Activated naive CD4-positive, alpha-beta T cell treated with anti-CD3 and anti-CD28 coated beads, Interleukin-2, amount 50 U/mL, for 24 hours (primary cell): Measurements from ENCODE around the gene JARID2.

Source experiments
- H3K27ac Mint-ChIP-seq: one replicate; pipeline ENCODE4 v1.8.0; 2021; ENCODE audit warnings: mild to moderate bottlenecking, mixed read lengths
- H3K27me3 Mint-ChIP-seq: one replicate; pipeline ENCODE4 v1.8.0; 2021; ENCODE audit warnings: mixed read lengths
- H3K36me3 Mint-ChIP-seq: one replicate; pipeline ENCODE4 v1.8.0; 2021; ENCODE audit warnings: mixed read lengths
- H3K4me1 Mint-ChIP-seq: one replicate; pipeline ENCODE4 v1.8.0; 2021; ENCODE audit warnings: mixed read lengths
- H3K4me3 Mint-ChIP-seq: one replicate; pipeline ENCODE4 v1.8.0; 2021; ENCODE audit warnings: mild to moderate bottlenecking, mixed read lengths
- H3K9me3 Mint-ChIP-seq: one replicate; pipeline ENCODE4 v1.8.0; 2021; ENCODE audit warnings: mixed read lengths

The JARID2 gene

GRCh38 chr6:15351631-15352030, 105.8 kb downstream of the JARID2 start:
- peak overlapping the region; percentile 41 for H3K27ac Mint-ChIP-seq
- H3K9me3 Mint-ChIP-seq, result no peaks in the 10 kb centered on the region
- H3K27me3 Mint-ChIP-seq, result no peaks in the 10 kb centered on the region
- peaks cover 7% of the 10 kb centered on the region for H3K36me3 Mint-ChIP-seq
- H3K4me1 Mint-ChIP-seq, result peaks cover 85% of the 10 kb centered on the region
- H3K4me3 Mint-ChIP-seq, result no peak overlapping the region

- H3K4me1 Mint-ChIP-seq, result peaks cover 84% of the 10 kb centered on the region
These were observed 106.4 kb downstream of the JARID2 start for GRCh38 chr6:15352220-15352619.

GRCh38 chr6:15352845-15353244, 107.0 kb downstream of the JARID2 start:
- no peaks in the 10 kb centered on the region for H3K27me3 Mint-ChIP-seq
- H3K4me1 Mint-ChIP-seq, result peaks cover 86% of the 10 kb centered on the region
- H3K36me3 Mint-ChIP-seq, result peaks cover 10% of the 10 kb centered on the region
- no peaks in the 10 kb centered on the region for H3K9me3 Mint-ChIP-seq
- H3K27ac Mint-ChIP-seq, result no peak overlapping the region
- H3K4me3 Mint-ChIP-seq, result no peak overlapping the region

More at GRCh38 chr6:15352220-15352619, 106.4 kb downstream of the JARID2 start:
- no peak overlapping the region for H3K27ac Mint-ChIP-seq
- H3K36me3 Mint-ChIP-seq, result peaks cover 7% of the 10 kb centered on the region
- H3K4me3 Mint-ChIP-seq, result no peak overlapping the region
- no peaks in the 10 kb centered on the region for H3K9me3 Mint-ChIP-seq
- no peaks in the 10 kb centered on the region for H3K27me3 Mint-ChIP-seq

GRCh38 chr6:15355683-15356099, 109.8 kb downstream of the JARID2 start:
- Mint-ChIP-seq H3K4me1 (peaks cover 83% of the 10 kb centered on the region), H3K36me3 (peaks cover 8% of the 10 kb centered on the region), H3K27me3 (no peaks in the 10 kb centered on the region), H3K27ac (no peak overlapping the region), H3K9me3 (no peaks in the 10 kb centered on the region), H3K4me3 (no peak overlapping the region)

GRCh38 chr6:15356179-15356578, 110.3 kb downstream of the JARID2 start:
- Mint-ChIP-seq H3K36me3 (peaks cover 8% of the 10 kb centered on the region), H3K4me3 (no peak overlapping the region), H3K9me3 (no peaks in the 10 kb centered on the region), H3K4me1 (peaks cover 80% of the 10 kb centered on the region), H3K27me3 (no peaks in the 10 kb centered on the region), H3K27ac (no peak overlapping the region)

GRCh38 chr6:15356937-15357336, 111.1 kb downstream of the JARID2 start:
- H3K4me3 Mint-ChIP-seq, result no peak overlapping the region
- H3K9me3 Mint-ChIP-seq, result no peaks in the 10 kb centered on the region
- no peak overlapping the region for H3K27ac Mint-ChIP-seq
- H3K27me3 Mint-ChIP-seq, result no peaks in the 10 kb centered on the region
- H3K36me3 Mint-ChIP-seq, result peaks cover 8% of the 10 kb centered on the region
- peaks cover 72% of the 10 kb centered on the region for H3K4me1 Mint-ChIP-seq

GRCh38 chr6:15357782-15358181, 111.9 kb downstream of the JARID2 start:
- Mint-ChIP-seq H3K9me3 (no peaks in the 10 kb centered on the region), H3K27me3 (no peaks in the 10 kb centered on the region), H3K4me1 (peaks cover 64% of the 10 kb centered on the region), H3K4me3 (peak overlapping the region; percentile 13), H3K36me3 (peaks cover 8% of the 10 kb centered on the region), H3K27ac (peak overlapping the region; percentile 18)

GRCh38 chr6:15358579-15359327, 112.9 kb downstream of the JARID2 start:
- Mint-ChIP-seq H3K27ac (peak overlapping the region; percentile 66), H3K4me3 (no peak overlapping the region), H3K27me3 (no peaks in the 10 kb centered on the region), H3K36me3 (peaks cover 8% of the 10 kb centered on the region), H3K4me1 (peaks cover 54% of the 10 kb centered on the region), H3K9me3 (no peaks in the 10 kb centered on the region)

GRCh38 chr6:15359335-15359862, 113.5 kb downstream of the JARID2 start:
- Mint-ChIP-seq H3K9me3 (no peaks in the 10 kb centered on the region), H3K4me3 (no peak overlapping the region)

GRCh38 chr6:15360300-15360699, 114.4 kb downstream of the JARID2 start:
- Mint-ChIP-seq H3K4me3 (no peak overlapping the region), H3K27me3 (no peaks in the 10 kb centered on the region), H3K4me1 (peaks cover 47% of the 10 kb centered on the region), H3K36me3 (peaks cover 5% of the 10 kb centered on the region), H3K27ac (no peak overlapping the region), H3K9me3 (no peaks in the 10 kb centered on the region)

More at GRCh38 chr6:15359335-15359862, 113.5 kb downstream of the JARID2 start:
- no peaks in the 10 kb centered on the region for H3K27me3 Mint-ChIP-seq
- H3K36me3 Mint-ChIP-seq, result peaks cover 8% of the 10 kb centered on the region
- H3K27ac Mint-ChIP-seq, result no peak overlapping the region
- peaks cover 48% of the 10 kb centered on the region for H3K4me1 Mint-ChIP-seq

GRCh38 chr6:15361197-15361596, 115.3 kb downstream of the JARID2 start:
- H3K9me3 Mint-ChIP-seq, result no peaks in the 10 kb centered on the region
- H3K4me1 Mint-ChIP-seq, result peaks cover 48% of the 10 kb centered on the region
- no peaks in the 10 kb centered on the region for H3K27me3 Mint-ChIP-seq
- no peak overlapping the region for H3K4me3 Mint-ChIP-seq
- H3K27ac Mint-ChIP-seq, result no peak overlapping the region
- peaks cover 5% of the 10 kb centered on the region for H3K36me3 Mint-ChIP-seq

GRCh38 chr6:15362274-15363160, 116.6 kb downstream of the JARID2 start:
- Mint-ChIP-seq H3K4me3 (no peak overlapping the region), H3K4me1 (peaks cover 51% of the 10 kb centered on the region), H3K27ac (no peak overlapping the region)

GRCh38 chr6:15363164-15363522, 117.3 kb downstream of the JARID2 start:
- H3K9me3 Mint-ChIP-seq, result no peaks in the 10 kb centered on the region
- no peaks in the 10 kb centered on the region for H3K27me3 Mint-ChIP-seq
- peaks cover 6% of the 10 kb centered on the region for H3K36me3 Mint-ChIP-seq
- no peak overlapping the region for H3K27ac Mint-ChIP-seq
- H3K4me1 Mint-ChIP-seq, result peaks cover 51% of the 10 kb centered on the region
- H3K4me3 Mint-ChIP-seq, result no peak overlapping the region

More at GRCh38 chr6:15362274-15363160, 116.6 kb downstream of the JARID2 start:
- Mint-ChIP-seq H3K36me3 (peaks cover 7% of the 10 kb centered on the region), H3K27me3 (no peaks in the 10 kb centered on the region), H3K9me3 (no peaks in the 10 kb centered on the region)

- Mint-ChIP-seq H3K4me3 (no peak overlapping the region), H3K27ac (no peak overlapping the region), H3K27me3 (no peaks in the 10 kb centered on the region), H3K4me1 (peaks cover 51% of the 10 kb centered on the region), H3K36me3 (peaks cover 9% of the 10 kb centered on the region), H3K9me3 (no peaks in the 10 kb centered on the region)
These were observed 117.9 kb downstream of the JARID2 start for GRCh38 chr6:15363523-15364400.

- H3K27ac Mint-ChIP-seq, result no peak overlapping the region
These were observed 118.7 kb downstream of the JARID2 start for GRCh38 chr6:15364401-15365037.

More at GRCh38 chr6:15364401-15365037, 118.7 kb downstream of the JARID2 start:
- Mint-ChIP-seq H3K27me3 (no peaks in the 10 kb centered on the region), H3K4me1 (peaks cover 48% of the 10 kb centered on the region), H3K4me3 (no peak overlapping the region), H3K9me3 (no peaks in the 10 kb centered on the region), H3K36me3 (peaks cover 10% of the 10 kb centered on the region)
